IPS-15b (cell line): ENCODE results near the gene CFAP90.

Experiments
- H3K27me3 ChIP-seq: one replicate; pipeline ENCODE4 v1.6.1; 2013; ENCODE audit warnings: low read length; ENCODE audit not compliant: control insufficient read depth, insufficient read depth
- H3K36me3 ChIP-seq: one replicate; pipeline ENCODE4 v1.6.1; 2013; ENCODE audit warnings: low read length; ENCODE audit not compliant: control insufficient read depth, insufficient read depth
- H3K4me1 ChIP-seq: one replicate; pipeline ENCODE4 v1.6.1; 2013; ENCODE audit warnings: mild to moderate bottlenecking, low read length; ENCODE audit not compliant: control insufficient read depth, insufficient read depth
- H3K4me3 ChIP-seq: one replicate; pipeline ENCODE4 v1.5.1; 2013; ENCODE audit warnings: low read depth, low read length
- H3K9ac ChIP-seq: one replicate; pipeline ENCODE4 v1.6.1; 2013; ENCODE audit warnings: low read depth, mild to moderate bottlenecking, low read length
- H3K9me3 ChIP-seq: one replicate; pipeline ENCODE4 v1.6.1; 2013; ENCODE audit warnings: mild to moderate bottlenecking, low read length; ENCODE audit not compliant: control insufficient read depth, insufficient read depth

CFAP90 gene

GRCh38 chr5:7814816-7815215, 36.1 kb downstream of the CFAP90 start:
- H3K27me3 ChIP-seq: no peaks in the 10 kb centered on the region

GRCh38 chr5:7813576-7813975, 37.4 kb downstream of the CFAP90 start:
- H3K27me3 ChIP-seq: no peaks in the 10 kb centered on the region

More at GRCh38 chr5:7814816-7815215, 36.1 kb downstream of the CFAP90 start:
- no peak overlapping the region for H3K4me3 ChIP-seq
- peaks cover 7% of the 10 kb centered on the region for H3K4me1 ChIP-seq
- no peaks in the 10 kb centered on the region for H3K9me3 ChIP-seq
- no peaks in the 10 kb centered on the region for H3K36me3 ChIP-seq
- no peak overlapping the region for H3K9ac ChIP-seq

GRCh38 chr5:7813007-7813406, 37.9 kb downstream of the CFAP90 start:
- no peaks in the 10 kb centered on the region for H3K27me3 ChIP-seq
- H3K4me3 ChIP-seq: no peak overlapping the region
- no peak overlapping the region for H3K9ac ChIP-seq
- no peaks in the 10 kb centered on the region for H3K36me3 ChIP-seq
- peaks cover 7% of the 10 kb centered on the region for H3K4me1 ChIP-seq
- H3K9me3 ChIP-seq: no peaks in the 10 kb centered on the region

More at GRCh38 chr5:7813576-7813975, 37.4 kb downstream of the CFAP90 start:
- no peaks in the 10 kb centered on the region for H3K9me3 ChIP-seq
- peaks cover 7% of the 10 kb centered on the region for H3K4me1 ChIP-seq
- no peaks in the 10 kb centered on the region for H3K36me3 ChIP-seq
- no peak overlapping the region for H3K9ac ChIP-seq
- H3K4me3 ChIP-seq: no peak overlapping the region

- Histone ChIP-seq H3K9ac (no peak overlapping the region), H3K4me3 (no peak overlapping the region), H3K36me3 (no peaks in the 10 kb centered on the region), H3K4me1 (peaks cover 7% of the 10 kb centered on the region), H3K9me3 (no peaks in the 10 kb centered on the region), H3K27me3 (no peaks in the 10 kb centered on the region)
These were observed 39.2 kb downstream of the CFAP90 start for GRCh38 chr5:7811715-7812114.

DNA sequence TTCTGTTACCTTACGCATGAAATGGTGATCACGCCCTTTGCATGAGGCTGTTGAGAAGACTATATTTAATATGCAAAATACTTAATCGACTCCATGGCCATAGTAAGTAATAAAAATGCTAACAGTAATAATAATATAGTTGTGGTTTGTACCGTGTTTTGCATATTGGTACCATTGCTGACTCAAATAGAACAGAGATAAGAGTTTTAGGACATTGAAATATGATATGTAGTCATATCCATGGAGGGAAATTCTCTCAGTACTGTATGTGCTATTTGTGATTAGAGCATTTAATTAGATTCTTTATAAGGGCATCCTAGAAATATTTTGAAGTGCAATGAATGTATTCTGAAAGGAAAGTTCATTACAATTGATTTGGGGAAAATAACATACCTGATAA, 41.9 kb downstream of the CFAP90 start:
- no peaks in the 10 kb centered on the region for H3K9me3 ChIP-seq
- H3K4me3 ChIP-seq: no peak overlapping the region
- no peaks in the 10 kb centered on the region for H3K4me1 ChIP-seq
- no peaks in the 10 kb centered on the region for H3K27me3 ChIP-seq
- H3K36me3 ChIP-seq: no peaks in the 10 kb centered on the region
- no peak overlapping the region for H3K9ac ChIP-seq

- H3K9me3 ChIP-seq: no peaks in the 10 kb centered on the region
- H3K4me1 ChIP-seq: no peaks in the 10 kb centered on the region
- no peaks in the 10 kb centered on the region for H3K27me3 ChIP-seq
- H3K36me3 ChIP-seq: no peaks in the 10 kb centered on the region
- no peak overlapping the region for H3K9ac ChIP-seq
- H3K4me3 ChIP-seq: no peak overlapping the region
These were observed 45.6 kb downstream of the CFAP90 start for GRCh38 chr5:7805379-7805778.

- Histone ChIP-seq H3K9me3 (no peaks in the 10 kb centered on the region), H3K4me1 (no peaks in the 10 kb centered on the region), H3K9ac (no peak overlapping the region), H3K4me3 (no peak overlapping the region), H3K36me3 (no peaks in the 10 kb centered on the region), H3K27me3 (no peaks in the 10 kb centered on the region)
These were observed 47.0 kb downstream of the CFAP90 start for GRCh38 chr5:7803937-7804336.

DNA sequence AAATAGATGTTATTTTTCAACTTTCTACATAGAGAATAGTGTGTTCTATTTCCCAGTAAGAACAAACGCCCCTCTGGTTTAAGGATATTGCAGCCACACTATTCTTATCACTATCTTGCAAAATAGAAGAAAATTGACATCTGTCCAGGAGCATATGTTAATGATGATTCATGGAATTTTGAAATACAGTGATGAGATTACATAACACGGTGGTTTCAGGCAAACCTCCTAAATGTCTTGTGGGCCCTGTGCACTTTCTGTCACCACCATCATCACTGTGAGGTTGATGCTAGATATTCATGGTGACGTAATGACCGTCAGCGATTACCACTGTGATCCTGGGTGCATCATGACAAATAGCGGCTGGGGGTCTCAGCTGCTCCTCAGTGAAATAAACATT, 48.1 kb downstream of the CFAP90 start:
- Histone ChIP-seq H3K4me1 (no peaks in the 10 kb centered on the region), H3K9me3 (no peaks in the 10 kb centered on the region), H3K36me3 (no peaks in the 10 kb centered on the region), H3K9ac (no peak overlapping the region), H3K27me3 (no peaks in the 10 kb centered on the region), H3K4me3 (no peak overlapping the region)

- Histone ChIP-seq H3K4me1 (no peaks in the 10 kb centered on the region), H3K27me3 (no peaks in the 10 kb centered on the region), H3K36me3 (no peaks in the 10 kb centered on the region), H3K9ac (no peak overlapping the region), H3K4me3 (no peak overlapping the region), H3K9me3 (no peaks in the 10 kb centered on the region)
These were observed 48.9 kb downstream of the CFAP90 start for GRCh38 chr5:7801891-7802614.

GRCh38 chr5:7795306-7795705, 55.6 kb downstream of the CFAP90 start:
- no peaks in the 10 kb centered on the region for H3K27me3 ChIP-seq
- peaks cover 3% of the 10 kb centered on the region for H3K4me1 ChIP-seq
- peaks cover 6% of the 10 kb centered on the region for H3K36me3 ChIP-seq
- H3K9me3 ChIP-seq: no peaks in the 10 kb centered on the region
- no peak overlapping the region for H3K9ac ChIP-seq
- no peak overlapping the region for H3K4me3 ChIP-seq

- H3K9me3 ChIP-seq: no peaks in the 10 kb centered on the region
- H3K36me3 ChIP-seq: peaks cover 6% of the 10 kb centered on the region
- H3K4me3 ChIP-seq: no peak overlapping the region
- H3K9ac ChIP-seq: no peak overlapping the region
- H3K4me1 ChIP-seq: peaks cover 3% of the 10 kb centered on the region
- H3K27me3 ChIP-seq: no peaks in the 10 kb centered on the region
These were observed 56.1 kb downstream of the CFAP90 start for GRCh38 chr5:7794823-7795222.

DNA sequence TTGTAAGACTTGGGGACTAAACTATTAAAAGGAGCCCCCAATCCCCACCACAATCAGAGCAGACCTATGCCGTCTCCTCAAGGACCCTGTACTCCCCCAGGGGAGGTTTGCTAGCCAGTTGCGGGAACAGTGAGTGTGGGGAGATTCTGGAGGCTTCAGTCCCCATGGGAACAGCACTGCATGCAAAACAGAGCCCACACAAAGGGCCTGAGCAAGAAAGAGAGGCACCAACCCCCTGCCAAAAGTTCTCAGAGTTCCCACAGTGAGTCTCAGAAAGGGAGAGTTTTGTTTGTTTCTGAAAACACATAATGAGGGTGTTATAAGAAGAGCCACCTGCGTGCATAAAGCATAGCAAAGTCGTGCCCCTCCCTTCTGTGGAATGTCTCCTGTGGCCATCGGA, 56.6 kb downstream of the CFAP90 start:
- Histone ChIP-seq H3K9ac (no peak overlapping the region), H3K27me3 (no peaks in the 10 kb centered on the region), H3K9me3 (no peaks in the 10 kb centered on the region), H3K36me3 (peaks cover 6% of the 10 kb centered on the region), H3K4me1 (peaks cover 3% of the 10 kb centered on the region), H3K4me3 (no peak overlapping the region)
